ENCODE results near the gene MAN2A2.

DNA sequence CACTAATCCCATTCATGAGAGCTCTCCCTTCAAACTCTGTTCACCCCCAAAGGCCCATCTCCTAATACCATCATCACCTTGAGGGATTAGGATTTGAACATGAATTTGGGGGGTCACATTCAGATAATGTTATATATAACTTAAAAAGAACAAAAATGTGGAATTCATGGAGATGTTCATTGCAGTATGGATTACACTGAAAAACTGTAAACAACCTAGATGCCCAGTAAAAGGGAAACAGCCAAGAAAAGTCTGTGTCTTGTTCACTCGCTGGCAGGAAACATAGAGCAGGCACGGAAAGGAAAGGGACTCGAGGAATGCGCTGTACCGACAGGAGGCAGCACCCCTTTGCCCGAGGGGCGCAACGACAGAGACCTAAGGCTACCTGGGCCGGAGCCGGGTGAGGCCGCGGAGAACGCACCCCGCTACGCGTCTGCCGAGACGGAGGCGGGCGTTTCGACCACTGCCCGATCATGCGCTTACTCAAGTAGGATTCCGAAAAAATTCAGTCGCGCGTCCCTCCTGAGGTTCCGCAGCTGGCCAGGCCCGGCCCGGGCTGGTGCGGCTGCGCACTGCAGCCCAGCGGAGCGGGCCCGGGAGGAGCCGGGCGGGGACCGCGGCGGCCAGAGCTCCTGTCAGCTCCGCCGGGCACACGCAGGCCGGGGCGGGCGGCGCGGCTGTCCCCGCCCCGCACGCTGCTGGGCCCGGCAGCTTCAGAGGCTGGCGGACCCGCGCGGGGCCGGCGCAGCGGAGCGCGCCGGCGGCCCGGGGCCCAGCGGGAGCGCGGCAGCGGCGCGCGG lies 862 bp upstream of the MAN2A2 start:
- TF ChIP-seq GATA3 (IDR thresholded peaks at IDR 0.05; ENCODE audit: low read depth, low read length): no peak
- TF ChIP-seq GATA2 (IDR thresholded peaks at IDR 0.05; ENCODE audit: low read depth, low read length): no peak

Data from SH-SY5Y (cell line).